Measurements from ENCODE around the gene CREB3L2. TPM values are rescaled to one million over a fixed set of nuclear protein-coding genes. Genes with fewer than 3 reads are reported as not detected.

Gene CREB3L2
- total RNA-seq, 1 donor from 2014 or later: 45.6 TPM

- Mint-ChIP-seq H3K9me3 (no peaks in the 10 kb centered on the region), H3K36me3 (ENCODE audit: low read depth) (peaks cover 2% of the 10 kb centered on the region), H3K4me3 (no peak overlapping the region), H3K4me1 (peaks cover 20% of the 10 kb centered on the region), H3K27ac (no peak overlapping the region), H3K27me3 (peaks cover 4% of the 10 kb centered on the region)
- no peak for DNase-seq
- intact Hi-C loops (cut with micrococcal nuclease): loop anchor here (5.0 to 10.0 kb wide), 5 partner anchors 83 to 1337 kb away; partner anchors contain the start of gene FMC1
These were observed 3.0 kb upstream of the CREB3L2 start for GRCh38 chr7:138004936-138005335.

- Mint-ChIP-seq H3K27me3 (no peaks in the 10 kb centered on the region), H3K27ac (no peak overlapping the region), H3K4me1 (peaks cover 28% of the 10 kb centered on the region), H3K4me3 (no peak overlapping the region), H3K36me3 (ENCODE audit: low read depth) (peaks cover 9% of the 10 kb centered on the region), H3K9me3 (no peaks in the 10 kb centered on the region)
- no peak for DNase-seq
- intact Hi-C loops (cut with micrococcal nuclease): loop anchor here (5.0 to 10.0 kb wide), 4 partner anchors 82 to 1338 kb away; partner anchors contain the start of gene FMC1
These were observed 2.2 kb upstream of the CREB3L2 start for GRCh38 chr7:138004046-138004445.

GRCh38 chr7:138002828-138003189, 923 bp upstream of the CREB3L2 start:
- no peak for DNase-seq
- H3K4me1 Mint-ChIP-seq: peaks cover 29% of the 10 kb centered on the region
- H3K36me3 Mint-ChIP-seq (ENCODE audit: low read depth): peaks cover 13% of the 10 kb centered on the region
- intact Hi-C loops (cut with micrococcal nuclease): loop anchor here (1.0 to 10.0 kb wide), 8 partner anchors 10 to 1339 kb away; partner anchors contain the start of gene FMC1
- peak overlapping the region; percentile 87 for H3K4me3 Mint-ChIP-seq
- H3K9me3 Mint-ChIP-seq: no peaks in the 10 kb centered on the region
- peak overlapping the region; percentile 26 for H3K27ac Mint-ChIP-seq
- no peaks in the 10 kb centered on the region for H3K27me3 Mint-ChIP-seq

GRCh38 chr7:138002096-138002827, 376 bp upstream of the CREB3L2 start:
- Mint-ChIP-seq H3K27me3 (no peaks in the 10 kb centered on the region), H3K27ac (peak overlapping the region; percentile 94), H3K36me3 (ENCODE audit: low read depth) (peaks cover 13% of the 10 kb centered on the region), H3K4me1 (peaks cover 29% of the 10 kb centered on the region), H3K9me3 (no peaks in the 10 kb centered on the region), H3K4me3 (peak overlapping the region; percentile 87)
- intact Hi-C loops (cut with micrococcal nuclease): loop anchor here (1.0 to 10.0 kb wide), 8 partner anchors 9 to 1340 kb away; partner anchors contain the start of gene FMC1
- peak; percentile 100 for DNase-seq

- Mint-ChIP-seq H3K36me3 (ENCODE audit: low read depth) (peaks cover 24% of the 10 kb centered on the region), H3K4me1 (peaks cover 40% of the 10 kb centered on the region), H3K9me3 (no peaks in the 10 kb centered on the region), H3K4me3 (peak overlapping the region; percentile 87), H3K27me3 (no peaks in the 10 kb centered on the region), H3K27ac (peak overlapping the region; percentile 94)
- intact Hi-C loops (cut with micrococcal nuclease): loop anchor here (5.0 to 10.0 kb wide), 4 partner anchors 78 to 1342 kb away; partner anchors contain the start of gene FMC1
- peak; percentile 62 for DNase-seq
These were observed 1.7 kb downstream of the CREB3L2 start for GRCh38 chr7:138000081-138000701.

GRCh38 chr7:137999496-138000080, 2.3 kb downstream of the CREB3L2 start:
- Mint-ChIP-seq H3K27ac (peak overlapping the region; percentile 14), H3K27me3 (no peaks in the 10 kb centered on the region), H3K36me3 (ENCODE audit: low read depth) (peaks cover 24% of the 10 kb centered on the region), H3K4me3 (peak overlapping the region; percentile 87), H3K9me3 (no peaks in the 10 kb centered on the region), H3K4me1 (peaks cover 37% of the 10 kb centered on the region)
- DNase-seq: no peak
- intact Hi-C loops (cut with micrococcal nuclease): loop anchor here (5.0 to 10.0 kb wide), 4 partner anchors 77 to 1343 kb away; partner anchors contain the start of gene FMC1

- DNase-seq: no peak
- H3K27me3 Mint-ChIP-seq: no peaks in the 10 kb centered on the region
- intact Hi-C loops (cut with micrococcal nuclease): no loop called here
- H3K27ac Mint-ChIP-seq: no peak overlapping the region
- H3K36me3 Mint-ChIP-seq (ENCODE audit: low read depth): peaks cover 24% of the 10 kb centered on the region
- peaks cover 43% of the 10 kb centered on the region for H3K4me1 Mint-ChIP-seq
- H3K9me3 Mint-ChIP-seq: no peaks in the 10 kb centered on the region
- H3K4me3 Mint-ChIP-seq: no peak overlapping the region
These were observed 3.6 kb downstream of the CREB3L2 start for GRCh38 chr7:137998250-137998649.

GRCh38 chr7:137996871-137997270, 5.0 kb downstream of the CREB3L2 start:
- Mint-ChIP-seq H3K27ac (no peak overlapping the region), H3K4me1 (peaks cover 53% of the 10 kb centered on the region), H3K27me3 (no peaks in the 10 kb centered on the region), H3K36me3 (ENCODE audit: low read depth) (peaks cover 30% of the 10 kb centered on the region), H3K4me3 (no peak overlapping the region), H3K9me3 (no peaks in the 10 kb centered on the region)
- intact Hi-C loops (cut with micrococcal nuclease): no loop called here
- no peak for DNase-seq

GRCh38 chr7:137996386-137996851, 5.5 kb downstream of the CREB3L2 start:
- intact Hi-C loops (cut with micrococcal nuclease): no loop called here
- Mint-ChIP-seq H3K4me1 (peaks cover 53% of the 10 kb centered on the region), H3K27ac (peak overlapping the region; percentile 30), H3K27me3 (no peaks in the 10 kb centered on the region), H3K9me3 (no peaks in the 10 kb centered on the region), H3K4me3 (peak overlapping the region; percentile 5), H3K36me3 (ENCODE audit: low read depth) (peaks cover 31% of the 10 kb centered on the region)
- DNase-seq: peak; percentile 63

- no peak overlapping the region for H3K4me3 Mint-ChIP-seq
- no peaks in the 10 kb centered on the region for H3K9me3 Mint-ChIP-seq
- H3K27me3 Mint-ChIP-seq: no peaks in the 10 kb centered on the region
- peaks cover 38% of the 10 kb centered on the region for H3K4me1 Mint-ChIP-seq
- no peak for DNase-seq
- intact Hi-C loops (cut with micrococcal nuclease): no loop called here
- H3K36me3 Mint-ChIP-seq (ENCODE audit: low read depth): peaks cover 24% of the 10 kb centered on the region
- H3K27ac Mint-ChIP-seq: no peak overlapping the region
These were observed 7.7 kb downstream of the CREB3L2 start for GRCh38 chr7:137994216-137994615.

GRCh38 chr7:137993395-137993743, 8.5 kb downstream of the CREB3L2 start:
- Mint-ChIP-seq H3K9me3 (no peaks in the 10 kb centered on the region), H3K27me3 (no peaks in the 10 kb centered on the region), H3K4me1 (peaks cover 31% of the 10 kb centered on the region), H3K4me3 (peak overlapping the region; percentile 24), H3K36me3 (ENCODE audit: low read depth) (peaks cover 18% of the 10 kb centered on the region), H3K27ac (peak overlapping the region; percentile 82)
- intact Hi-C loops (cut with micrococcal nuclease): loop anchor here (1.0 to 2.0 kb wide), 2 partner anchors 9 to 59 kb away; partner anchors contain the start of gene CREB3L2
- no peak for DNase-seq

- peak overlapping the region; percentile 24 for H3K4me3 Mint-ChIP-seq
- peaks cover 35% of the 10 kb centered on the region for H3K4me1 Mint-ChIP-seq
- H3K27me3 Mint-ChIP-seq: no peaks in the 10 kb centered on the region
- peaks cover 18% of the 10 kb centered on the region for H3K36me3 Mint-ChIP-seq (ENCODE audit: low read depth)
- intact Hi-C loops (cut with micrococcal nuclease): loop anchor here (1.0 to 2.0 kb wide), 2 partner anchors 10 to 58 kb away; partner anchors contain the start of gene CREB3L2
- DNase-seq: peak; percentile 74
- peak overlapping the region; percentile 82 for H3K27ac Mint-ChIP-seq
- no peaks in the 10 kb centered on the region for H3K9me3 Mint-ChIP-seq
These were observed 9.1 kb downstream of the CREB3L2 start for GRCh38 chr7:137992550-137993394.

GRCh38 chr7:137992104-137992549, 9.8 kb downstream of the CREB3L2 start:
- Mint-ChIP-seq H3K4me1 (peaks cover 40% of the 10 kb centered on the region), H3K4me3 (peak overlapping the region; percentile 24)
- intact Hi-C loops (cut with micrococcal nuclease): loop anchor here (2.0 kb wide), 1 partner anchor 57 kb away; no protein-coding TSS in a partner anchor

More at GRCh38 chr7:137992104-137992549, 9.8 kb downstream of the CREB3L2 start:
- Mint-ChIP-seq H3K36me3 (ENCODE audit: low read depth) (peaks cover 18% of the 10 kb centered on the region), H3K9me3 (no peaks in the 10 kb centered on the region), H3K27ac (peak overlapping the region; percentile 82), H3K27me3 (no peaks in the 10 kb centered on the region)
- no peak for DNase-seq

All from activated CD4-positive, alpha-beta T cell treated with anti-CD3 and anti-CD28 coated beads, Interleukin-2, amount 10 ng/mL, durations not matched to agents 24 days and 14 days (primary cell).